ENCODE measurements around the gene MPPE1.

The MPPE1 gene

DNA sequence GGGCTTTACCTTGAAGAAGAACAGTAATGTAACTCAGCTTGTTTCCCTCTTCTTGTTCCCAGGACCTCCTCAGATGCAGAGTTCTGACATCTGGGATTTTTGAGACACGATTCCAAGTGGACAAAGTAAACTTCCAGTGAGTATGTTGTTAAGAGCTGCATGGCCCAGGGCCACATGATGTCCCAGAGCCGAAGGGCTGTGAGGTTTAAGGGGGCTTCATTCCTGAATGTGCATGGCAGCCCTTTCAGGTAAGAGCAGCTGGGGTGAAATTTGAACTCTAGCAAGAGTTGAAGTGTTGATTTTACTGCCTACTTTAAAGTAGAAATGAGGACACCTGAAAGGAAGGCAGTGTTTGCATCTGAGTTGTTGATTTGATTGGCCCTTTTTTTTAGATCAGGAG lies 43.6 kb downstream of the MPPE1 start:
- Histone ChIP-seq H3K9ac (ENCODE audit: low read length) (no peak overlapping the region), H4K20me1 (ENCODE audit: insufficient read depth, low read length) (no peaks in the 10 kb centered on the region), H3K9me2 (replicated peaks; ENCODE audit: insufficient read depth, low read length) (no peaks in the 10 kb centered on the region), H3K79me2 (ENCODE audit: low read length) (no peaks in the 10 kb centered on the region), H3F3A (ENCODE audit: insufficient read depth, low read length) (no peaks in the 10 kb centered on the region), H2AFZ (ENCODE audit: low read length) (no peak overlapping the region), H3K4me2 (ENCODE audit: low read depth, low read length) (no peak overlapping the region), H3K27ac (ENCODE audit: low read length) (no peak overlapping the region), H3K4me3 (ENCODE audit: low read length) (no peak overlapping the region), H3K36me3 (replicated peaks; ENCODE audit: insufficient read depth, low read length) (no peaks in the 10 kb centered on the region), H3K9me3 (replicated peaks; ENCODE audit: insufficient read depth, low read length) (no peaks in the 10 kb centered on the region), H3K27me3 (replicated peaks; ENCODE audit: insufficient read depth, low read length) (no peaks in the 10 kb centered on the region), H3K4me1 (ENCODE audit: low read length) (no peaks in the 10 kb centered on the region)
- TF ChIP-seq, protein P1, sequence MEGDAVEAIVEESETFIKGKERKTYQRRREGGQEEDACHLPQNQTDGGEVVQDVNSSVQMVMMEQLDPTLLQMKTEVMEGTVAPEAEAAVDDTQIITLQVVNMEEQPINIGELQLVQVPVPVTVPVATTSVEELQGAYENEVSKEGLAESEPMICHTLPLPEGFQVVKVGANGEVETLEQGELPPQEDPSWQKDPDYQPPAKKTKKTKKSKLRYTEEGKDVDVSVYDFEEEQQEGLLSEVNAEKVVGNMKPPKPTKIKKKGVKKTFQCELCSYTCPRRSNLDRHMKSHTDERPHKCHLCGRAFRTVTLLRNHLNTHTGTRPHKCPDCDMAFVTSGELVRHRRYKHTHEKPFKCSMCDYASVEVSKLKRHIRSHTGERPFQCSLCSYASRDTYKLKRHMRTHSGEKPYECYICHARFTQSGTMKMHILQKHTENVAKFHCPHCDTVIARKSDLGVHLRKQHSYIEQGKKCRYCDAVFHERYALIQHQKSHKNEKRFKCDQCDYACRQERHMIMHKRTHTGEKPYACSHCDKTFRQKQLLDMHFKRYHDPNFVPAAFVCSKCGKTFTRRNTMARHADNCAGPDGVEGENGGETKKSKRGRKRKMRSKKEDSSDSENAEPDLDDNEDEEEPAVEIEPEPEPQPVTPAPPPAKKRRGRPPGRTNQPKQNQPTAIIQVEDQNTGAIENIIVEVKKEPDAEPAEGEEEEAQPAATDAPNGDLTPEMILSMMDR (IDR thresholded peaks at IDR 0.05; ENCODE audit: low read length), result no peak
- TF ChIP-seq EZH2 (optimal IDR thresholded peaks at IDR 0.05; ENCODE audit: low read depth, low read length), result no peak
- TF ChIP-seq EZH2phosphoT487 (IDR thresholded peaks at IDR 0.05; ENCODE audit: low read length), result no peak
- no peak for DNase-seq

DNA sequence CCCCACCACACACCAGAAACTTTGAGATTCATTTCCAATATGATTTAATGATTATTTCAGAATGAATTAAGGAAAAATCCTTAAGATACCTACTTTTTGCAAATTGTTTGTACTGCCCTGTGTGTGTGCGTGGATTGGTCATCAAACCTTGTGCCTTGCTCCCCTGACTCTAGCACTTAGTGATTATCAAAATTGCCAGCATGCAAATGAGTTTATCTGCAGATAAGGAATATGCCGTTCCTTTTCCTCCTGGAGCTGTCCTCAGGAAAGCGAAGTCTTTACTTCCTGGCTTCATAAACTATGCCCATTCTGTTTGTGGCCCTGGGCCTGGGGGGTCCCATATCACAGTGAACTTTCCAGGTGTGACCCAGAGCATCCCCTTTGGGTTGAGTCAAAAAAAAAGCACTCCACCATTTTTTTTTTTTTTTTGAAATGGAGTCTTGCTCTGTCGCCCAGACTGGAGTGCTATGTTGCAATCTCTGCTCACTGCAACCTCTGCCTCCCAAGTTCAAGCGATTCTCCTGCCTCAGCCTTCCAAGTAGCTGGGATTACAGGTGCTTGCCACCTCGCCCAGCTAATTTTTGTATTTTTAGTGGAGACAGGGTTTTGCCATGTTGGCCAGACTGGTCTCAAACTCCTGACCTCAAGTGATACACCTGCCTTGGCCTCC lies 45.5 kb downstream of the MPPE1 start:
- Histone ChIP-seq H3K9me3 (replicated peaks; ENCODE audit: insufficient read depth, low read length) (no peaks in the 10 kb centered on the region), H3K27me3 (replicated peaks; ENCODE audit: insufficient read depth, low read length) (no peaks in the 10 kb centered on the region), H4K20me1 (ENCODE audit: insufficient read depth, low read length) (no peaks in the 10 kb centered on the region), H3K4me3 (ENCODE audit: low read length) (no peak overlapping the region), H3K4me2 (ENCODE audit: low read depth, low read length) (no peak overlapping the region), H3K9ac (ENCODE audit: low read length) (no peak overlapping the region), H2AFZ (ENCODE audit: low read length) (no peak overlapping the region), H3K27ac (ENCODE audit: low read length) (no peak overlapping the region), H3K36me3 (replicated peaks; ENCODE audit: insufficient read depth, low read length) (no peaks in the 10 kb centered on the region), H3K4me1 (ENCODE audit: low read length) (no peaks in the 10 kb centered on the region), H3F3A (ENCODE audit: insufficient read depth, low read length) (no peaks in the 10 kb centered on the region), H3K9me2 (replicated peaks; ENCODE audit: insufficient read depth, low read length) (no peaks in the 10 kb centered on the region), H3K79me2 (ENCODE audit: low read length) (no peaks in the 10 kb centered on the region)
- TF ChIP-seq EZH2phosphoT487 (IDR thresholded peaks at IDR 0.05; ENCODE audit: low read length), result no peak
- TF ChIP-seq EZH2 (optimal IDR thresholded peaks at IDR 0.05; ENCODE audit: low read depth, low read length), result no peak
- TF ChIP-seq, protein P1 (IDR thresholded peaks at IDR 0.05; ENCODE audit: low read length), result no peak
- DNase-seq, result no peak

DNA sequence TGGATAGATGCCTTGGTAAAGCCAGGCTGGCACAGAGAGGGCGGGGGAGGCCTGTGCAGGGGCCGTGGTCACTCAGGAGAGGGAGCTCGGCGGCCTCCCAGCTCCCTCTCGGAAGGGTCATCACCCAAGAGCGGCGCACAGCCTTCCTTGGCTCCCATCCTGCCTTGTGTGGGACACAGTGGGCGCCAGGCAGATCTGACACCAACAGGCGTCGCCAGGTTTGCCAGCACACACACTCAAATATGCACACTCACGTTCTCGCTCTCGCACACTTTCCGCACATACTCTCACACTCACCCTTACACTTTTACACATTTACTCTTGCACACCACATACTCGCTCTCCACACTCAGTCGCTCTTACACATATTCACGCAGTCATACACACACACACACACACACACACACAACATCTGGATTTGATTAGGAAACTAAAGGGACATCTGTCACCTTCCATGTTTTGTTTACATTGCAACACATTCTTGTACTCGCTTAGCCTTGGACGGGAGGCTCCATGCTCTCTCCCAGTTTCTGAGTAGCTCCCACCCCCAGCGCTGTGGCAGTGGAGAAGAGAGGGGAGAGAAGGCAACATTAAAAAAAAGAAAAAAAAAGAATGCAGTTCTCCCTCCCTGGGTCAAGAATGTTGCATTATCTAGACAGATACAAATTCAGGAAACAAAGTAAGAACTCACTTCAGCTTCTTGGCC lies 46.4 kb downstream of the MPPE1 start:
- TF ChIP-seq EZH2phosphoT487 (IDR thresholded peaks at IDR 0.05; ENCODE audit: low read length) (no peak), EZH2 (optimal IDR thresholded peaks at IDR 0.05; ENCODE audit: low read depth, low read length) (no peak)
- TF ChIP-seq, protein P1 (IDR thresholded peaks at IDR 0.05; ENCODE audit: low read length), result no peak
- no peak overlapping the region for H3K4me3 ChIP-seq (ENCODE audit: low read length)
- no peaks in the 10 kb centered on the region for H3K9me2 ChIP-seq (replicated peaks; ENCODE audit: insufficient read depth, low read length)
- H2AFZ ChIP-seq (ENCODE audit: low read length), result no peak overlapping the region
- no peaks in the 10 kb centered on the region for H4K20me1 ChIP-seq (ENCODE audit: insufficient read depth, low read length)
- DNase-seq, result no peak
- H3K27me3 ChIP-seq (replicated peaks; ENCODE audit: insufficient read depth, low read length), result no peaks in the 10 kb centered on the region
- no peaks in the 10 kb centered on the region for H3F3A ChIP-seq (ENCODE audit: insufficient read depth, low read length)
- H3K27ac ChIP-seq (ENCODE audit: low read length), result no peak overlapping the region
- H3K9me3 ChIP-seq (replicated peaks; ENCODE audit: insufficient read depth, low read length), result no peaks in the 10 kb centered on the region
- H3K4me2 ChIP-seq (ENCODE audit: low read depth, low read length), result no peak overlapping the region
- no peak overlapping the region for H3K9ac ChIP-seq (ENCODE audit: low read length)
- H3K4me1 ChIP-seq (ENCODE audit: low read length), result no peaks in the 10 kb centered on the region
- no peaks in the 10 kb centered on the region for H3K79me2 ChIP-seq (ENCODE audit: low read length)
- H3K36me3 ChIP-seq (replicated peaks; ENCODE audit: insufficient read depth, low read length), result no peaks in the 10 kb centered on the region
